H7 (cell line): ENCODE results near the gene MAPK8IP1. TPM values are rescaled to one million over a fixed set of nuclear protein-coding genes. Genes with fewer than 3 reads are reported as not detected.
A peak's percentile ranks its signal among the peaks of the same experiment; 100 is the strongest.
"Not testable (repeated sequence)": the region's sequence is repeated elsewhere in the genome, so short reads cannot be mapped to it uniquely, and the experiment has no call there.

Experiments
- DNase-seq: peaks from one replicate; pipeline ENCODE4 v3.0.0; 2012
- H3K27me3 ChIP-seq: 2 replicates; pipeline ENCODE4 v1.6.0; 2011; ENCODE audit warnings: mild to moderate bottlenecking, low read length; ENCODE audit not compliant: control insufficient read depth, insufficient read depth
- H3K36me3 ChIP-seq: replicated peaks from 2 replicates; pipeline ENCODE4 v1.5.1; 2011; ENCODE audit warnings: low read length; ENCODE audit not compliant: control insufficient read depth, insufficient read depth
- H3K4me3 ChIP-seq: 2 replicates; pipeline ENCODE4 v1.5.1; 2011; ENCODE audit warnings: low read depth, mild to moderate bottlenecking, control low read depth, low read length, moderate library complexity; ENCODE audit not compliant: insufficient read depth
- total RNA-seq: library from RNA; depleted of rRNA; stranded (reverse); fragments of >200 nt; shearing (Covaris generic); gene quantifications from 2 replicates; pipeline ENCODE4 v1.2.3, GENCODE V29; 2014

Gene MAPK8IP1
- total RNA-seq, 1 experiment from 2014 or later: 15.3 TPM

DNA sequence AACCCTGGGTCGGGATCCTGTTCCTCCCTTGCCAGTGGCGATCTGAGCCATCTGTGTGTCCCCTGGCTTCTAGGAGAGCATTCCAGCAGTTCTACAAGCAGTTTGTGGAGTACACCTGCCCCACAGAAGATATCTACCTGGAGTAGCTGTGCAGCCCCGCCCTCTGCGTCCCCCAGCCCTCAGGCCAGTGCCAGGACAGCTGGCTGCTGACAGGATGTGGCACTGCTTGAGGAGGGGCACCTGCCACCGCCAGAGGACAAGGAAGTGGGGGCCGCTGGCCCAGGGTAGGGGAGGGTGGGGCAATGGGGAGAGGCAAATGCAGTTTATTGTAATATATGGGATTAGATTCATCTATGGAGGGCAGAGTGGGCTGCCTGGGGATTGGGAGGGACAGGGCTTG is 20.1 kb downstream of the MAPK8IP1 start:
- H3K27me3 ChIP-seq, H3K36me3 ChIP-seq, DNase-seq, H3K4me3 ChIP-seq: not testable (repeated sequence)

DNA sequence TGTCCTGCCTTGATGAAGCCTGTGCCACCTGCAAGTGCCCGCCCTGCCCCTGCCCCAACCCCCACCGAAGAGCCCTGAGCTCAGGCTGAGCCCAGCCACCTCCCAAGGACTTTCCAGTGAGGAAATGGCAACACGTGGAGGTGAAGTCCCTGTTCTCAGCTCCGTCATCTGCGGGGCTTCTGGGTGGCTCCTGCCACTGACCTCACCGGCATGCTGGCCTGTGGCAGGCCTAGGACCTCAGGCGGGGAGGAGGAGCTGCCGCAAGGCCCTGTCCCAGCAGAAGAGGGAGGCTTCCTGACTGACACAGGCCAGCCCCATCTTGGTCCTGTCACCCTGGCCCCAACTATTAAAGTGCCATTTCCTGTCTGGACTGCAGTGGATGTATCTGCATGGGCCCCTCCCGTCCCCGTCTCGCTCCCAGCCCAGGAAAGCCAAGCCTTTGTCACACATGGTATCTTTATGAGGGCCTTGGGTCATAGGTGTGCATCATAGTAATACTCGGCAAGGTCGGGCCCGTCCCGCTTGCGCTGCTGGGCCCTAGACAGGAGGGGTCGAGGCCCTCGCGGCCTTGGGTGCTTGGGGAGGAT is 20.7 kb downstream of the MAPK8IP1 start:
- Histone ChIP-seq H3K27me3 (no peaks in the 10 kb centered on the region; the same call in 1 of the 2 replicates), H3K4me3 (no peak overlapping the region), H3K36me3 (peaks cover 9% of the 10 kb centered on the region)
- no peak for DNase-seq

DNA sequence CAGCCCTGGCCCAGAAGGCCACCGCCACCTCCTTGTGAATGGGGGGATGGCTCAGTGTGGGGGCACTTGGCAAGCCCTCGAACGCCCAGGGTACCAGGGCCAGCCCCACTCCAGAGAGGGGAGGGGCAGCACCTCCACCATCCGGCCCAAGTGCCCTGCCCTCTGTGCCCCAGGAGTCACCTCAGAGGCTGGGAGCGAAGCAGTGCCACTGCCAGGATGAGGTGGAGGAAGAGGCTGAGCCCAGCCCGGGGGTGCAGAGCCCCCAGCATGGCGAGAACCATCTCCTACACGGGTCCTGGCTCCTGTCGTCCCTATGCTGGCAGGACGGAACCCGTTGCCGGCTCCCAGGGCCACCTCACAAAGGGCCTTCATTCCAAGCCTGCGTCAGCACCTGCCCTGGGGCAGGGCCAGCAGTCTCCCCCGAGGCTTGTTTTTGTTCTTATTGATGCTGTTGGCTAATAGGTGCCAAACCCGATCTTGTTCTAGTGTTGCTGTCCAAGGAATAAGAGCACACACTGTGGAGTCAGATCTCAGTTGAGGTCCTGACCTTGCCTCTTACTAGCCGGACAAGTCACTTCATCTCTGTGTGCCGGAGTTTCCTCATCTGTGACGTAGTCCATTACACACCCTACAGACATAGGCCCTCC is 21.6 kb downstream of the MAPK8IP1 start, which contains the start of gene FREY1:
TSS of gene FREY1 (minus strand) at position 307 of the 647 bp plus-strand sequence. CDS start at position 281, 26 bp downstream.
- peaks cover 10% of the 10 kb centered on the region for H3K36me3 ChIP-seq
- peak; percentile 66 for DNase-seq
- no peaks in the 10 kb centered on the region for H3K27me3 ChIP-seq
- no peak within 1 kb of the TSS for H3K4me3 ChIP-seq

DNA sequence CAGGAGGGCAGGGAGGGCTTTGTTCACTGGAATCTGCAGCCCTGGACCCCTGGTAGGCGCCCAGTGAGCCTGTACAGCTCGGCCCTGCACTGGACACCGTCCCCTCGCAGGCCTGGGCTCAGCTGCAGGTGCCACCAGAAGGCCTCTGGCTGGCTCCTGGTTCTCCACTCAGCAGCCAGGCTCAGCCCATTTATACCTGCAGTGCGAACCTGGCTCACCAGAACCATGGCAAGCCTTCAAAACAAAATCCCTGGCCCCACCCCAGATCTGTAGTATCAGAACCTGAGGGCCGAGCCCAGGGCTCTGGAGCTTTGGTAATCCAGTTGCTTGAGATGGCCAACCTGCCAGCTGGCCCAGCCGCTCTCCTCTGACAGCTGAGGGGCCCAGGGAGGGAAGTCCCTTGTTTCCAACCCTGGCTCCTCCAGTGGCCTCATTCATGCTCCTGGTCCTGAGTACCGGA is 22.5 kb downstream of the MAPK8IP1 start:
- no peak overlapping the region for H3K4me3 ChIP-seq
- H3K27me3 ChIP-seq: no peaks in the 10 kb centered on the region
- H3K36me3 ChIP-seq: peaks cover 10% of the 10 kb centered on the region
- no peak for DNase-seq

DNA sequence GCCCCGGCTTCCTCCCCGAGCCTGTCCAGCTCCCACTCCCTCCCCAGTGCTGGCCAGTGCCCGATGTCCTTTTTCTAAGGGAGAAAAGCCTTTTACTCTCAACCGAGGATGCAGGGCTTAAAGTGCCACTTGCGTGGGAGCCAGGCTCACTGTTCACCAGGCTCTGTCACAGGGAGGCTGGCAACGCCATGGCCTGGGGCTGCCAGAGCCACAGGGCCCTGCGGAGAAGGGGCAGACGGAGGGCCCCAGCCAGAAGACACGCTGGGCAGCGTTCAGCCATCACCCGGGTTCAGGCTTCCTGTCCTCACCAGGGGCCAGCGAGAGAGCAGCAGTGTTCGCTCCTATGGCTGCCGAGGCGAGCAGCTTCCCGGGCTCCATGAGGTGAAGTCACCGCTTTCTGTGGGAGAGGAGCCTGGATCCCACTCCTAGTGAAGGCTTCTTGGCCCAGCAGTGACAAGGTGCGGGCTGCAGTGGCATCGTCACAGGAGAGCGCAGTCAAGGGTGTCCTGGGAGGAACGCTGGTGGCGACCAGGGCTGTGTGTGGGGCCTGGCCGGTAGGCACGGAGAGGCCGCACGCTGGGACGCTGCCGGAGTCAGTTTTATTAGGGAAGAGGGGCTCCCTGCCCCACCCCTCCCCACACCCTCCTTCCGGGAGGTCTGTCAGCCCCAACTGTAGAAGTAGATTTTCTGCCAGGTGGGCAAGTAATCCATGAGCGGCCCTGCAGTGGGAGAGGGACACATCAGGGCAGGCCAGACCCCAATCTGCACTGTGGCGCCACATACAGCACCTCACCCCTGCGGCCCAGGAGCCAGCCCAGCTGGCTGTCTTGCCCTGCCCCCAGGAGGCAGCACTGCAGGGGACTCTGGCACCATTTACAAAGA is 24.4 kb downstream of the MAPK8IP1 start:
- Histone ChIP-seq H3K36me3 (peaks cover 4% of the 10 kb centered on the region), H3K27me3 (no peaks in the 10 kb centered on the region), H3K4me3 (no peak overlapping the region)
- DNase-seq: no peak

DNA sequence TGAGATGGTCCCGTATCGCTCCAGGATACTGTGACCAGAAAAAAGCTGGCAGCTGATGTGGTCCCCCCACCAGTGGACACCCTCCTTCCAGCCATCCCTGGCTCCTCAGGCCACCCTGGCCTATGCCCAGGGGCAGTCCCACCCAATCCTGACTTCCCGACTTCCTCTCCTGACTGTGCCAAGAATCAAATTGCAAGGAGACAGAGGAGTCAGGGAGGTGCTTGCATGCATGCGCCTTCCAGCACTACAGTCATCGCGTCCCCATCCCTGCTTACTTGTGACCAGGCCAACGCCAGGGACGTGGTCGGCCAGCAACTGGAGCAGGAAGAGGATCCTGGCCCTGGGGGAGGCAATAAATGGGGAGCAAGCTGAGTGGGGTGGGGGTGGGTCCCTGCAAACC is 25.2 kb downstream of the MAPK8IP1 start:
- no peak overlapping the region for H3K4me3 ChIP-seq
- H3K36me3 ChIP-seq: peaks cover 4% of the 10 kb centered on the region
- no peak for DNase-seq
- no peaks in the 10 kb centered on the region for H3K27me3 ChIP-seq

DNA sequence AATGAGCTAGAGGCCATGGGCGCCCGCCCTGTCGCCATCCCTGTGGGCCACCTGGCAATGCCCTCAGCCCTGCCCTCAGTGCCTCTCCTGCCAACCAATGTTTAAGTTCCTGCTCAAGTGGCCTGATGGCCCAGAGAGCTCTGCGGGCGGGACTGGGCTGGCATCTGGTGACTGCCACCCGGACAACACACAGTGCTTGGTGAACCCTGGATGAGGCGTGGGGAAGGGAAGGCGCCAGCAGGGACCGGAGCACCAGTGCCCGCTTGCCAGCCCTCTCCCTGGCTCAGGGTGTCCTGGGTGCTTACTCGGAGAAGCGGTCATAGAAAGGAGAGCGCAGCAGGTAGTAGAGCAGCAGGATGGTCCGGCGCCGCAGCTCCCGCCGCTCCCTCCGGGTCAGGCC is 28.1 kb downstream of the MAPK8IP1 start:
- Histone ChIP-seq H3K36me3 (peaks cover 5% of the 10 kb centered on the region), H3K4me3 (no peak overlapping the region), H3K27me3 (no peaks in the 10 kb centered on the region)
- no peak for DNase-seq

DNA sequence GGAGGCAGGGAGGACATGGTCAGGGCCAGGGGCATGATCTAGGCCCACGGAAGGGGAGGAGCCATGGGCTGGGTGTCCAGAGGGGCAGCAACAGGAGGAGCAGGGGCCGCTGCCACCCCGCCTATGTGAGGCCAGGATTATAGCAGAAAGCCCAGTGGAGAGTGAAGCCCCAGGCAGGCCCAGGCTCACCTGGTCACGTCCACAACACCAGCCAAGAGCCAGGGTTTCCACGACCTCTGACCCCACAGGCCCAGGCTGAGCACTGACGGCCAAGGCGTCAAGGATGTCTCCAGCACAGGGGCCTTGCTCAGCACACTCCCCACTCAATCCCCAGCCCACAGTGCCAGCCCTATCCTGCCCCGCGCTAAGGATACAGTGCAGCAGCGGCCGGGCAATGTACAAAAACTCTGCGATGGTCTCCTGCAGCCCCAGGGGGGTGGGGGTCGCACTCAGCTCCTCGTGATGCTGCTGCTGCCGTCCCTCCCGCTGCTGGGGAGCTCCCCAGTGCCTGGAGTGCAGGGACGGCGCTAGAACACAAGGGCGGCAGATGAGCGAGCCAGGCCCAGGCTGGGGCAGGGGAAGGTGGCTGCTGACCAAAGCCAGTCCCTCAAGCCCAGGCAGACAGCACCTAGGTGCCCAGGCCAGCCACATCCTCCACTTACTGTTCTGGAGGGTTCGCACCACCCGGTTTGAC is 28.6 kb downstream of the MAPK8IP1 start:
- H3K36me3 ChIP-seq: peaks cover 5% of the 10 kb centered on the region
- H3K27me3 ChIP-seq: no peaks in the 10 kb centered on the region
- DNase-seq: no peak
- H3K4me3 ChIP-seq: no peak overlapping the region

DNA sequence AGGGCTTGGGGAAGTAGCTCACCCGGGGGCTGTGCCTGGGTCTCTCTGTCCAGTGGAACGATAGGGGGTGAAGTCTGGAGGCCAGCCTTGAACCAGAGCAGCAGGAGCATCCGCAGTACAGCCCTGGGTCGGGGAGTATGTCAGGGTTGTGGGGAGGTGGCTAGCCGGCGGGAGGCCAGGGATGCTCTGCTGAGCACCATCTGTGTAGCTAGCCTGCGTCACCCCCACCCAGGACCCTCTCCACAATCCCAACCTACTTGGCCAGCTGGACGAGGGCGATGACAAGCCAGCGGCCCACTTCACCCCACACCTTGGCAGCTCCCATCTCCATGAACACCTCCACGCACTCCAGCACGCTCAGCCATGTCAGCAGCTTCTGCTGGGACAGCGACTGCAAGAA is 30.0 kb downstream of the MAPK8IP1 start:
- Histone ChIP-seq H3K4me3 (no peak overlapping the region), H3K36me3 (peaks cover 5% of the 10 kb centered on the region), H3K27me3 (no peaks in the 10 kb centered on the region)
- DNase-seq: no peak

DNA sequence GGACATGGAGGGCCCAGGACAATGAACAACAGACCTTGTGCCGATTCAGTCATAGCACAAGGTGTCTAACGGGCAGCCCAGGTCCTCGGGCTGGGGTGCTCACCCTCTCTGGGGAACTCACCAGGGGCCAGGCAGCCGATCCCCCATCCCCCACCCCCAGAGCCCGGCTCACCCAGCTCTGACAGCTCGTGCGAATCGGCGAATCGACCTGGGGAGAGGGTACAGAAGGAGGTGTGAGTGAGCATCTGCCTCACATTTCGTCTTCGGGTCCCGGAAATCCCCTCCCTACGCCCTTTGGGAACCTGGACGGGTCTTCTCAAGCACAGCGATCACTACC is 31.8 kb downstream of the MAPK8IP1 start:
- H3K27me3 ChIP-seq: peaks cover 7% of the 10 kb centered on the region; the same call in 1 of the 2 replicates
- peak overlapping the region; percentile 91 for H3K4me3 ChIP-seq
- H3K36me3 ChIP-seq: peaks cover 4% of the 10 kb centered on the region
- DNase-seq: peak; percentile 80

DNA sequence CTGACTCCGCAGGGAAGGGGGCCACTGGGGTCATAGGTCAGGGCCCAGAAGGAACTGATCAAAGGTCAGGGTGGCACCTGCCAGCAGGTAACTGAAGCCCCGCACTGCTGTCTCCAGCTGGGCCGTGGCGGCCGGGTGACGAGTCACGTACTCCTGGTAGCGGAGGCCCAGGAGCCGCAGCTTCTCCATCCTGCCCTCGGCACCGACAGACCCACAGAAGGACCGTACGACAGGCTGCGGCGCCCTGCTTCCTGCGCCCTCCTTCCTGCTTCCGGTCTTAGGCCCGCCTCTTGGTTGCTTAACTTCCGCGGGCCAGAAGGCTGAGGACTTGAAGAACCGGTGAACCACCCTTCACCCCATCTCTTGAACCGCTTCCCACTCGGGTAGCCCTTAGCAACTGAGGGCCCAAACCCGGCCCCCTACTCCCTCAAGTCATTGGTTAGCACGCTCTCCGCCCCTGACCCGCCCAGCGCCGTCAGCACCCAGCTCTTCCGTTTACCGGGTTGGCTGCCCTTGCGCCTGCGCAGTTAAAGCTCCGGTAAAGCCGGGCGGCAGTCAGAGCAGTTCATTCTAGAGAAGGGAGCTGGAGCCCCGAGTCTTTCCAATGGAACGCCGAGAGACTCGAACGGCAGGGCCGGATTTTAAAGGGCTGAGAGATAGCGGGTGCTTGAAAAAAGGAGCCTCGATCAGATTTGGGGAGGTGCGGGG is 32.3 kb downstream of the MAPK8IP1 start, which contains the start of gene PEX16:
TSS of gene PEX16 (minus strand) at position 255 of the 708 bp plus-strand sequence. CDS start at position 189, 66 bp downstream.
- H3K36me3 ChIP-seq: peaks cover 4% of the 10 kb centered on the region
- H3K27me3 ChIP-seq: peaks cover 7% of the 10 kb centered on the region
- DNase-seq: peak; percentile 98
- peak within 1 kb of the TSS; percentile 91 for H3K4me3 ChIP-seq

DNA sequence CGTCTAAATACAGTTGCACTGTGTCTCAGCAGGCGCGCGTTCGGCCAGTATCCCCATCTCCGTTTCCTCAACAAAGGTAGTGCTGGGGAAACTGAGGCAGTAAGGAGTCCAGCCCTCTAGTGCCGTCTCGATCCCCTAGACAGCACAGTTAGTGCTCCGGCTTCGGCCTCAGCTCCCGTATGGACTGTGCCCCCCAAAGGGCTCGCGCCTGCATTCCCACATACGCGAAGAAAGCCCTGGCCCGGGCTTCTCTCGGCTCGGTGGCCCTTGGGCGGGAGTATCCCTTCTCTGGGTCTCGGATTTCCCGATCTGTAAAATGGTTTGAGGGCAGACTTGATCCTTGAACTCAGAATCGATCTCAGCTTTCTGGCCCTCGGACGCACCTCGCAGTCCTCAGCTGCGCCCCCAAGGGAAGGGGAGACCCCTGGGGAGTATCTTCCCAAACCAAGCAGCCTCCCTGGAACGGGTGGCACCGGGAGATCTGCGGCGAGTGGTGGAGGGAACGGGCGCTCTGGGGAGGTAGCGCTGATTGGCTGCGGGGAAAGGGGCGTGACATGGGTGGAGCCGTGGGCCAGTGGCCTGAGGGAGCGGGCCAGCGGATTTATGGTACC is 33.0 kb downstream of the MAPK8IP1 start:
- DNase-seq: peak; percentile 95

DNA sequence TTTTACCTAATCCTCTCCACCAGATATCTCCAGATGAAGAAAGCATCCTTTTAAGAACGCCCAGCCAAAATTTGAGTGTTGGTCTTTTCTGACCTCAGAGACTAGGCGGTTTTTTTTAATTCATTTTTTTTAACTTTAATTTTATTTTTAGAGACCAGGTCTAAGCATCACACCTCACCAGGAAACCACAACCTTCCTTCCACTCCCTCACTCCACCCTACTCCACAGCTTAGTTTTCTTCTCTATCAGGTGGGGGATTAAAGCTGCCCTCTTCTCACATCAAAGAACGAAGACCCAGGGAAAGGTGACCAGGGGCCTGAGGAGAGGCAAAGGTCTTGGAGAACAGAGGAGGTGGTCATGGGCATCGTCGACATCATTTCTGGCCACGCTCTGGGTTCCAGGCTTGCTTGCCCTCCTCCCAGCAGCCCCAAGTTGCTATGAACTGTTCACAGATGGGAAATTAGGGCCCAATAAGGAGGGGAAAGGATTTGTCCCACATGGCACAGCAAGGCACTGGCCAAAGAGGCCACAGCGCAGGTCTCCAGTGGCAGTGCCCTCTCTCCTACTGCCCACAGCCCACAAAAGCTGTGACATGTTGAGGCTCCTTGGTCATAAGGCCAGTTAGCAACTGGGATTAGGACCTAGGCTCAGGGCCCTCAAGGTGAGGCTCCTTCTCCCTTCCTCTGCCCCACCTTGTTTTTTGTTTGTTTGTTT is 33.7 kb downstream of the MAPK8IP1 start:
- H3K36me3 ChIP-seq: peaks cover 3% of the 10 kb centered on the region
- DNase-seq: peak; percentile 25
- peaks cover 13% of the 10 kb centered on the region for H3K27me3 ChIP-seq
- no peak overlapping the region for H3K4me3 ChIP-seq

More for the DNA sequence above, 33.0 kb downstream of the MAPK8IP1 start:
- Histone ChIP-seq H3K36me3 (peaks cover 4% of the 10 kb centered on the region), H3K4me3 (peak overlapping the region; percentile 91), H3K27me3 (peaks cover 12% of the 10 kb centered on the region)
